Measurements from ENCODE around the gene HOXC11.

- TF ChIP-seq POLR2A (IDR thresholded peaks at IDR 0.05; ENCODE audit: low read depth, low read length) (no peak), REST (IDR thresholded peaks at IDR 0.05; ENCODE audit: low read depth, low read length) (no peak), NR2C1 (IDR thresholded peaks at IDR 0.05) (no peak), CTCF (IDR thresholded peaks at IDR 0.05 in 2 of 3, conservative IDR thresholded peaks at IDR 0.05 in 1 of 3; ENCODE audit: control insufficient read depth in 2 of 3, extremely low read depth in 1 of 3, insufficient read depth in 1 of 3, low read depth in 3 of 3, low read length in 3 of 3) (no peak), POLR2AphosphoS2 (IDR thresholded peaks at IDR 0.05; ENCODE audit: low read depth, low read length) (no peak), POLR2AphosphoS5 (IDR thresholded peaks at IDR 0.05; ENCODE audit: low read length) (no peak), CREB1 (IDR thresholded peaks at IDR 0.05; ENCODE audit: low read depth) (no peak), SKIL (IDR thresholded peaks at IDR 0.05; ENCODE audit: low read depth, poor library complexity, severe bottlenecking) (no peak), EGR1 (IDR thresholded peaks at IDR 0.05; ENCODE audit: borderline replicate concordance in 1 of 2, low read depth in 2 of 2, low read length in 2 of 2) (no peak), DPF2 (IDR thresholded peaks at IDR 0.05) (no peak), EZH2 (IDR thresholded peaks at IDR 0.05; ENCODE audit: borderline replicate concordance, control insufficient read depth, low read depth, low read length) (no peak), RELA (IDR thresholded peaks at IDR 0.05; ENCODE audit: borderline replicate concordance, partially characterized antibody) (no peak)
Observed at GRCh38 chr12:54007538-54008259, 34.8 kb downstream of the HOXC11 start.

All from GM12878 (cell line).